ENCODE measurements around the gene METTL3. TPM values are rescaled to one million over a fixed set of nuclear protein-coding genes. Genes with fewer than 3 reads are reported as not detected.

METTL3 gene
- total RNA-seq, 1 donor from 2014 or later: 56.0 TPM

GRCh38 chr14:21526672-21527317 is 15.7 kb upstream of the METTL3 start:
- no peak for DNase-seq (ENCODE audit: low read depth, low spot score)

- DNase-seq (ENCODE audit: low read depth, low spot score): no peak
These were observed 15.0 kb upstream of the METTL3 start, which contains the start of gene SALL2 for GRCh38 chr14:21525962-21526671. SALL2 (minus strand) TSS chr14:21526346; CDS start chr14:21526127, 219 bp downstream.

- no peak for DNase-seq (ENCODE audit: low read depth, low spot score)
These were observed 14.4 kb upstream of the METTL3 start for GRCh38 chr14:21525571-21525961.

GRCh38 chr14:21524575-21525490 is 13.7 kb upstream of the METTL3 start:
- no peak for DNase-seq (ENCODE audit: low read depth, low spot score)

DNA sequence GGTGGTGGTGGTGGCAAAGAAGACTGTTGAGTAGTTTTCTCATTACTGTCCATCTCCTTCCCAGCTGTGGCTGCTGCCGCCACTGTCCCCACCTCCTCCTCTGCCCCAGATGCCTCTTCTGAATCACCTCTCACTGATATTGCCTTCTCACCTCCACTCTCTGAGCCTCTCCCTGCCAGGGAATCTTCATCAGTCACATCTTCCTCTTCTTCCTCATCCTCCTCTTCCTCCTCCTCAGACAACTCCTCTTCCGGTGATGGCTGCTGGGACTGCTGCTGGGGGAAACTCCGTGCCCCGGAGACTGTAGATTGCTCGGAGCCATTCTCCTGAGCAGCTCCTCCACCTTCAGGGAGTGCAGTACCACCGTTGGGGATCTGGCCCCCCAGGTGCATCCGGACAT is 12.1 kb upstream of the METTL3 start:
- no peak for DNase-seq (ENCODE audit: low read depth, low spot score)

DNA sequence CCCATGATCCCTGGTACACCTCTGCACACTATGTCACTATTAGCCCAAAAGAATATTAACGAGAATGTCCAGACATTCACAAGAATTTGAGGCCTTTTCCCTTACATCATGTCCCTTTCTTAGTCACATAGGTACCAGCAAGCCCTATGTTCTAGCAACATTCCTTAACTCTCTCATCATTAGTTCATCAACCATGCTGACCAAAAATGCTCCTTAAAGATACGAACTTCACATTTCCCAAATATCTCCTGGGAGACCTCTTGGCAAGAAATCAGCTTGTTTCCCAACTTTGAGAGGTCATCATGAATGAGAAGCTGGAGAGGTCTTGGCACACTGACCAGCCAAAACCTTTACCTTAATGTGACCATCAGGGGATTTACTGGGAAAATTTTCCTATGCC is 10.4 kb upstream of the METTL3 start:
- no peak for DNase-seq (ENCODE audit: low read depth, low spot score)

GRCh38 chr14:21520767-21521166 is 9.6 kb upstream of the METTL3 start:
- no peak for DNase-seq (ENCODE audit: low read depth, low spot score)

- DNase-seq (ENCODE audit: low read depth, low spot score): no peak
These were observed 7.6 kb upstream of the METTL3 start for GRCh38 chr14:21518725-21519124.

- DNase-seq (ENCODE audit: low read depth, low spot score): no peak
These were observed 3.2 kb upstream of the METTL3 start for GRCh38 chr14:21514341-21514740.

GRCh38 chr14:21509432-21510143 is 1.6 kb downstream of the METTL3 start:
- DNase-seq (ENCODE audit: low read depth, low spot score): no peak

DNA sequence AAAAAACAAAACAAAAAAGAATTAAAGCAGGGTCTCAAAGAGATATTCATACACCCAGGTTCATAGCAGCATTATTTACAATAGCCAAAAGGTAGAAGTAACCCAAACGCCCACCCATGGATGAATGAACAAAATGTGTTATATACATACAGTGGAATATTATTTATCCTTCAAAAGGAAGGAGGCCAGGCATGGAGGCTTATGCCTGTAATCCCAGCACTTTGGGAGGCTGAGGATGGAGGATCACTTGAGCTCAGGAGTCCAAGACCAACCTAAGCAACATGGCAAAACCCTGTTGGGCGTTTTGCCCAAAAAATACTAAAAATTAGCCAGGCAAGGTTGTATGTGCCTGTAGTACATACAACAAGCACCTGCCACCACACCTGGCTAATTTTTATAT is 4.6 kb downstream of the METTL3 start:
- DNase-seq (ENCODE audit: low read depth, low spot score): no peak

DNA sequence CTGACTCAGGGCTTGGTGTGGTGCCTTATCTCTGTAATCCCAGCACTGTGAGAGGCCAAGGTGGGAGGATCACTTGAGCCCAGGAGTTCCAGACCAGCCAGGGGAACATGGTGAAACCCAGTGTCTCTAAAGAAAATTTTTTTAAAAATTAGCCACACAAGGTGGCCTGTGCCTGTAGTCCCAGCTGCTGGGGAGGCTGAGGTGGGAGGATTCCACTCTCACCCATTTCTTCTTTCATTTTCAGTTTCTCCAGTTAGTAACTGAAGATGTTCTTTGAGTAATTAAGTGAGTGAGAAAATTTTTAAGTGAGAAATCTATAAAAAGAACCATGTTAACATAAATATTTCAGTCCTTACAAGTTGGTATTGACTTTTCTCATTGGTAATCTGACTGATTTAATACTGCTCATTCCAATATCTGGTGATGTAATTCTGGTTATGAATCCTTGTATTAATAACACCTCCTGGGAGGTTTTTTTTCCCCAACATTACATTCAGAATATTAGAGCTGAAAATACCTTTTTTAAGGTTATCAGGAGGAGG is 6.1 kb downstream of the METTL3 start:
- DNase-seq (ENCODE audit: low read depth, low spot score): no peak

- DNase-seq (ENCODE audit: low read depth, low spot score): no peak
These were observed 7.8 kb downstream of the METTL3 start for GRCh38 chr14:21503376-21503775.

DNA sequence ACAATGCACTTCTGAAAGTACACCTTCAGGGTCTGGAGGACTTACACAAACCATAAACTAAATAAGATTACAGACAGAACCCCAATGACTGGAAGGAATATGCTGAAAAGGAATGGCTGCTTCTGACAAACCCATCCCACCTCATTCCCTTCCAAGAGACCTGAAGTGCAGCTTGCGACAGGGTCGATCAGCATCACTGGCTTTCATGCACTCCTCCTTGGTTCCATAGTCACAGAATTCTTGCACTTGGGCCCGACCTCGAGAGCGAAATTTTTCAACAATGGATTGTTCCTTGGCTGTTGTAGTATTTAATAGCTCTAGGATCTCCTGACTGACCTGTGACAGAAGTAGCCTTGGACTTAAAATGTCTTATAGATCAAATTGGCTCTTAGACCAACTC is 9.6 kb downstream of the METTL3 start:
- DNase-seq (ENCODE audit: low read depth, low spot score): no peak

DNA sequence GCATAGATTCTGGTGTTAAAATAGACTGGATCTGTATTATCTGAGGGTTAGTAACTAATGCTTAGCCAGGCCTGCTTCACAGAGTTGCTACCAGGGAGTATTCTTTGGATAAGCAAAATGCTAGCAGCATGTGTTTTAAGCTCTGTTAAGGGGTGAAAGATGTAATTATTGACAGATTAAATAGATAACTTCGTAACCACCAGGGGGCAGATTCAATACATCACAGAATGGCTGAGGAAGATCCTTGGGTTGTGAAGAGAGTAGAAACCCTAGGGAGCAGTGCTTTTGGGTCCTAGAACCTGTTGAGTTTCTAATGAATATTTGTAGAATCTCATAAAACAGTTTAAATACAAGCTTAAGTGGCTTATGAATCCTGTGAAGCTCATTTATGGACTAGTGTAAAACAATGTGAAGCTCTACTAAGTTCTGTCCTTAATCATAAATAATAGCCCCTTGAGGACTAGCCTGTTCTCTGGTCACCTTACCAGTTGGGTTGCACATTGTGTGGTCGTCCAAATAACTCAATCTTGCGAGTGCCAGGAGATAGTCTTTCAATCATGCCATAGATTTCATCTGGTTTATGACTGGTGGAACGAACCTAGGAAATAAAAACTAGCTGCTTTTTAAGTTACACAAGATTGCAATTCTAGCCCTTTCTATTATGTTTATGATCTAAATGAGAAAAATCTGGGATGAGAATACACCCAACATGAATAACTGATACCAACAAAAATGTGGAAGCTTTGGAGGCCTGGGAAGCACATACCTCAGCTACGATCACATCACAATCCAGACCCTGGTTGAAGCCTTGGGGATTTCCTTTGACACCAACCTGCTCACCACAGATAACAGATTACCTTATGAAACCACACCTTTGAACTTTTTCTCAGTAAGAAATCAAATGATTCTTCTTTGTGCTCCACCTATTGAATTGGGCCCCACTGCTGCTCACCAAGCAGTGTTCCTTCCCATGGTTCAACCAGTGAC is 12.3 kb downstream of the METTL3 start:
- DNase-seq (ENCODE audit: low read depth, low spot score): no peak

DNA sequence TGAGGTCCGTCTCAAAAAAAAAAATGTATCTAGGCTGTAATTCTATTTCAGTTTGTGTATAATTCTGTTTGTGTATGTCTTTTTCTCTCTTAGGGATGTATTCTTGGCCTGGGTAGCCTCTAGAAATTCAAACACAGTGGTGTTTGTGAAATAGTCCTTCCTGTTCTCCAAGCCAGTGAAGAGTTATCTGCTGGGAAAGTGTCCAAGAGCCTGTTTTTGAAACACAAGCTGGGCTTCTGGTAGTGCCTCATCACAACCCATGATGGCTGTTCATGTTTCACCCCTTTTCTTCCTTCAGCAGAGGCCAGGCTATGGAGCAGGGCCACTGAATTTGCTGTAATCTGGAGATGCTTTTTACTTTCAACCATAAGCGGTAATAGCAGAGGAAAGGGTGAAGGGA is 14.7 kb downstream of the METTL3 start:
- no peak for DNase-seq (ENCODE audit: low read depth, low spot score)

GRCh38 chr14:21494902-21495762 is 16.0 kb downstream of the METTL3 start:
- DNase-seq (ENCODE audit: low read depth, low spot score): no peak

- no peak for DNase-seq (ENCODE audit: low read depth, low spot score)
These were observed 24.5 kb downstream of the METTL3 start for GRCh38 chr14:21486640-21487087.
